Measurements from ENCODE around the gene CD53.

GRCh38 chr1:110896090-110896489 is 23.1 kb downstream of the CD53 start:
- TF ChIP-seq CTCF (IDR thresholded peaks at IDR 0.05): no peak
- no peak for TF ChIP-seq POLR2A (IDR thresholded peaks at IDR 0.05)

All from tibial nerve (tissue), 3 donors.